Liver (tissue), 3 donors: ENCODE measurements around the gene USH2A.

ENCODE experiments used
- CTCF ChIP-seq: fragments of 150-350 bp; IDR thresholded peaks from 2 replicates; pipeline ENCODE4 v1.5.1; 2017; ENCODE audit warnings: improper control_type of control experiment, low read depth, low read length; ENCODE audit not compliant: missing input control
- RAD21 ChIP-seq, 2 donors: IDR thresholded peaks; 2 replicates each; pipeline ENCODE4 v1.6.1; 2016; ENCODE audit warnings: antibody characterized with exemption in 2 of 2, mild to moderate bottlenecking in 2 of 2
- RXRA ChIP-seq, 2 donors: IDR thresholded peaks; 2 replicates each; pipeline ENCODE4 v1.6.1; 2017 to 2018; ENCODE audit warnings: antibody characterized with exemption in 2 of 2, mild to moderate bottlenecking in 1 of 2
- donor health status: healthy.
- donor health status: healthy.

GRCh38 chr1:216247937-216248336 lies 175.3 kb downstream of the USH2A start:
- no peak for TF ChIP-seq RAD21 (IDR thresholded peaks at IDR 0.05)
- no peak for TF ChIP-seq RXRA (IDR thresholded peaks at IDR 0.05)
- no peak for TF ChIP-seq CTCF
